T-helper 17 cell (primary cell): ENCODE data around the gene TSHZ1. TPM values are rescaled to one million over a fixed set of nuclear protein-coding genes. Genes with fewer than 3 reads are reported as not detected.

Source experiments
- total RNA-seq, 4 donors: library from RNA in 2 of 4; stranded (reverse) in 2 of 4; gene quantifications; one replicate each; pipeline ENCODE4 v1.2.3 and lab custom pipeline; 2022 to 2026

Gene TSHZ1
- total RNA-seq, 2 donors from 2014 or later, result 17.5 to 17.6 TPM

Other genes with a start within 250 kb of the TSHZ1 start
- 10 to 100 TPM; 20.8 to 25.1 TPM for gene PTGR3, start 1.7 kb upstream of the TSHZ1 start, total RNA-seq
- not detected for gene SMIM21, start 216.9 kb downstream of the TSHZ1 start, total RNA-seq